WTC11 (cell line): Measurements from ENCODE around the gene RMRP. TPM values are rescaled to one million over a fixed set of nuclear protein-coding genes. Genes with fewer than 3 reads are reported as not detected.

Experiments used
- ATAC-seq: fragments of 200-7000 bp; cut with Tn5 transposase; 2 replicates; pipeline ENCODE4 v1.10.0; 2021; ENCODE audit warnings: mild to moderate bottlenecking, moderate library complexity
- CTCF ChIA-PET: fragments of 300-600 bp; sonication (Branson Sonifier 250); formaldehyde crosslinking; loops from one replicate; lab custom pipeline; 2021; ENCODE audit warnings: antibody characterized with exemption; lab: Charles Lee
- POLR2A ChIA-PET: fragments of 350-600 bp; sonication (Branson Sonifier 250); formaldehyde crosslinking; loops from one replicate; lab custom pipeline; 2021; ENCODE audit warnings: antibody characterized with exemption; lab: Charles Lee
- DNase-seq: peaks from one replicate; pipeline ENCODE4 v3.0.0; 2021; ENCODE audit warnings: low spot score
- H3K27ac Mint-ChIP-seq: 2 replicates; pipeline ENCODE4 v1.8.0; 2021; ENCODE audit warnings: mixed read lengths
- H3K27me3 Mint-ChIP-seq: 2 replicates; pipeline ENCODE4 v1.8.0; 2021; ENCODE audit warnings: low read depth, mild to moderate bottlenecking, moderate library complexity, mixed read lengths
- H3K36me3 Mint-ChIP-seq: 2 replicates; pipeline ENCODE4 v1.8.0; 2021; ENCODE audit warnings: mixed read lengths
- H3K4me1 Mint-ChIP-seq: 2 replicates; pipeline ENCODE4 v1.8.0; 2022; ENCODE audit warnings: mixed read lengths
- H3K4me3 Mint-ChIP-seq: 2 replicates; pipeline ENCODE4 v1.8.0; 2021; ENCODE audit warnings: mild to moderate bottlenecking, moderate library complexity, mixed read lengths
- H3K9me3 Mint-ChIP-seq: 2 replicates; pipeline ENCODE4 v1.8.0; 2021; ENCODE audit warnings: mixed read lengths
- ETV6 ChIP-seq: sonication (generic); formaldehyde crosslinking; IDR thresholded peaks from 2 replicates; pipeline ENCODE4 v1.8.1; 2022; ENCODE audit warnings: mild to moderate bottlenecking, missing genetic modification reagents
- FOXJ3 ChIP-seq: sonication (generic); formaldehyde crosslinking; IDR thresholded peaks from 2 replicates; pipeline ENCODE4 v1.9.0; 2021; ENCODE audit warnings: missing genetic modification reagents, mild to moderate bottlenecking, borderline replicate concordance
- GRHL2 ChIP-seq: fragments of 250-450 bp; sonication (Bioruptor Pico); IDR thresholded peaks from 2 replicates; pipeline ENCODE4 v1.8.0; 2022; ENCODE audit warnings: mild to moderate bottlenecking, moderate library complexity; ENCODE audit not compliant: insufficient replicate concordance, severe bottlenecking
- HMGA2 ChIP-seq: fragments of 250-450 bp; sonication (Bioruptor Pico); IDR thresholded peaks from 2 replicates; pipeline ENCODE4 v1.4.0; 2021; ENCODE audit warnings: mild to moderate bottlenecking, moderate library complexity
- JAZF1 ChIP-seq: fragments of 250-450 bp; sonication (Bioruptor Pico); IDR thresholded peaks from 2 replicates; pipeline ENCODE4 v1.9.0; 2021; ENCODE audit warnings: moderate library complexity, mild to moderate bottlenecking, inconsistent platforms
- NFYB ChIP-seq: sonication (generic); formaldehyde crosslinking; conservative IDR thresholded peaks from 2 replicates; pipeline ENCODE4 v1.8.0; 2022; ENCODE audit warnings: low read depth, missing genetic modification reagents
- NR2C2 ChIP-seq: sonication (generic); formaldehyde crosslinking; IDR thresholded peaks from 2 replicates; pipeline ENCODE4 v1.8.0; 2022; ENCODE audit warnings: mild to moderate bottlenecking, missing genetic modification reagents
- PRRX2 ChIP-seq: fragments of 250-450 bp; sonication (Bioruptor Pico); IDR thresholded peaks from 2 replicates; pipeline ENCODE4 v1.8.0; 2021; ENCODE audit warnings: mild to moderate bottlenecking
- RORB ChIP-seq: fragments of 250-450 bp; sonication (Bioruptor Pico); IDR thresholded peaks from 2 replicates; pipeline ENCODE4 v1.9.0; 2021; ENCODE audit warnings: mild to moderate bottlenecking
- TCF7 ChIP-seq: sonication (generic); formaldehyde crosslinking; IDR thresholded peaks from 2 replicates; pipeline ENCODE4 v1.8.0; 2022; ENCODE audit warnings: mild to moderate bottlenecking, low read depth, missing genetic modification reagents, moderate library complexity
- TP53 ChIP-seq: sonication (generic); formaldehyde crosslinking; IDR thresholded peaks from 2 replicates; pipeline ENCODE4 v1.8.1; 2023; ENCODE audit warnings: mild to moderate bottlenecking, missing genetic modification reagents
- ZNF423 ChIP-seq: fragments of 250-450 bp; sonication (Bioruptor Pico); IDR thresholded peaks from 2 replicates; pipeline ENCODE4 v2.1.2; 2022; ENCODE audit warnings: mild to moderate bottlenecking, moderate library complexity
- total RNA-seq: library from RNA; stranded (reverse); gene quantifications from 3 replicates; pipeline ENCODE4 v1.2.3, GENCODE V29; 2021
- TF ChIP-seq, protein P1 (sequence below): sonication (generic); formaldehyde crosslinking; IDR thresholded peaks from 2 replicates; pipeline ENCODE4 v1.8.0; 2022; ENCODE audit warnings: mild to moderate bottlenecking, missing genetic modification reagents
- TF ChIP-seq, protein P2 (sequence below): sonication (generic); formaldehyde crosslinking; IDR thresholded peaks from 2 replicates; pipeline ENCODE4 v1.8.0; 2022; ENCODE audit warnings: mild to moderate bottlenecking, missing genetic modification reagents
- TF ChIP-seq, protein P3 (sequence below): fragments of 200-600 bp; IDR thresholded peaks from 2 replicates; pipeline ENCODE4 v1.8.0; 2022; ENCODE audit warnings: antibody characterized with exemption
- TF ChIP-seq, protein P4 (sequence below): sonication (generic); formaldehyde crosslinking; IDR thresholded peaks from 2 replicates; pipeline ENCODE4 v1.8.1; 2023; ENCODE audit warnings: mild to moderate bottlenecking, missing genetic modification reagents, moderate library complexity
- TF ChIP-seq, protein P5 (sequence below): sonication (generic); formaldehyde crosslinking; IDR thresholded peaks from 2 replicates; pipeline ENCODE4 v1.8.1; 2023; ENCODE audit warnings: mild to moderate bottlenecking, missing genetic modification reagents
- TF ChIP-seq, protein P6 (sequence below): sonication (generic); formaldehyde crosslinking; IDR thresholded peaks from 2 replicates; pipeline ENCODE4 v1.8.1; 2022; ENCODE audit warnings: mild to moderate bottlenecking, moderate library complexity, missing genetic modification reagents
- TF ChIP-seq, protein P7 (sequence below): sonication (generic); formaldehyde crosslinking; IDR thresholded peaks from 2 replicates; pipeline ENCODE4 v1.8.0; 2023; ENCODE audit warnings: mild to moderate bottlenecking, missing genetic modification reagents

The RMRP gene
- total RNA-seq, 1 experiment from 2014 or later = 25,958 TPM

DNA sequence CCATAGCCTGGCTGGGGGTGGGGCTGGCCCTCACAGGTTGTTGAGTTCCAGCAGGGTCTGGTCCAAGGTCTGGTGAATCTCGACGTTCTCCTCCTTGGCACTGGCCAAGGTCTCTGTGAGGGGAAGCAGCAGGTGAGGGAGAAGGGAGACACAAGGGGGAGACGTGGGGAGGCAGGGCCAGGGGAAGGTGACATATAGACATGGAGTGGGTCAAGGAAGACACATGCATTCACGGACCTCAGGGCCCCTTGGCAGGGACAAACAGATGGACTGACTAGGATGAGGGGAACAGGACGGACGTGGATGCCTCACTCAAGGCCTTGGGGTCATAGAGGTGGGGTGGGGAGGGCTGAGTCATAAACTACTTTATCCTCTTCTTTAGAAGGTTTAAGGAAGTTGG, 24.2 kb upstream of the RMRP start:
- POLR2A ChIA-PET = no interaction called here
- no peak for ATAC-seq

More for the DNA sequence above, 24.2 kb upstream of the RMRP start:
- TF ChIP-seq, protein P1, sequence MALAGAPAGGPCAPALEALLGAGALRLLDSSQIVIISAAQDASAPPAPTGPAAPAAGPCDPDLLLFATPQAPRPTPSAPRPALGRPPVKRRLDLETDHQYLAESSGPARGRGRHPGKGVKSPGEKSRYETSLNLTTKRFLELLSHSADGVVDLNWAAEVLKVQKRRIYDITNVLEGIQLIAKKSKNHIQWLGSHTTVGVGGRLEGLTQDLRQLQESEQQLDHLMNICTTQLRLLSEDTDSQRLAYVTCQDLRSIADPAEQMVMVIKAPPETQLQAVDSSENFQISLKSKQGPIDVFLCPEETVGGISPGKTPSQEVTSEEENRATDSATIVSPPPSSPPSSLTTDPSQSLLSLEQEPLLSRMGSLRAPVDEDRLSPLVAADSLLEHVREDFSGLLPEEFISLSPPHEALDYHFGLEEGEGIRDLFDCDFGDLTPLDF = no peak
- TF ChIP-seq, protein P2, sequence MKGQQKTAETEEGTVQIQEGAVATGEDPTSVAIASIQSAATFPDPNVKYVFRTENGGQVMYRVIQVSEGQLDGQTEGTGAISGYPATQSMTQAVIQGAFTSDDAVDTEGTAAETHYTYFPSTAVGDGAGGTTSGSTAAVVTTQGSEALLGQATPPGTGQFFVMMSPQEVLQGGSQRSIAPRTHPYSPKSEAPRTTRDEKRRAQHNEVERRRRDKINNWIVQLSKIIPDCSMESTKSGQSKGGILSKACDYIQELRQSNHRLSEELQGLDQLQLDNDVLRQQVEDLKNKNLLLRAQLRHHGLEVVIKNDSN (CRISPR knock-in tag) = no peak
- no peak for TF ChIP-seq TCF7 (CRISPR knock-in tag)
- no peak for TF ChIP-seq NFYB (CRISPR knock-in tag)
- no peak for TF ChIP-seq ZNF423 (CRISPR knock-in tag)
- no peak for TF ChIP-seq RORB (CRISPR knock-in tag)
- no peak for TF ChIP-seq PRRX2 (CRISPR knock-in tag)
- TF ChIP-seq, protein P3, sequence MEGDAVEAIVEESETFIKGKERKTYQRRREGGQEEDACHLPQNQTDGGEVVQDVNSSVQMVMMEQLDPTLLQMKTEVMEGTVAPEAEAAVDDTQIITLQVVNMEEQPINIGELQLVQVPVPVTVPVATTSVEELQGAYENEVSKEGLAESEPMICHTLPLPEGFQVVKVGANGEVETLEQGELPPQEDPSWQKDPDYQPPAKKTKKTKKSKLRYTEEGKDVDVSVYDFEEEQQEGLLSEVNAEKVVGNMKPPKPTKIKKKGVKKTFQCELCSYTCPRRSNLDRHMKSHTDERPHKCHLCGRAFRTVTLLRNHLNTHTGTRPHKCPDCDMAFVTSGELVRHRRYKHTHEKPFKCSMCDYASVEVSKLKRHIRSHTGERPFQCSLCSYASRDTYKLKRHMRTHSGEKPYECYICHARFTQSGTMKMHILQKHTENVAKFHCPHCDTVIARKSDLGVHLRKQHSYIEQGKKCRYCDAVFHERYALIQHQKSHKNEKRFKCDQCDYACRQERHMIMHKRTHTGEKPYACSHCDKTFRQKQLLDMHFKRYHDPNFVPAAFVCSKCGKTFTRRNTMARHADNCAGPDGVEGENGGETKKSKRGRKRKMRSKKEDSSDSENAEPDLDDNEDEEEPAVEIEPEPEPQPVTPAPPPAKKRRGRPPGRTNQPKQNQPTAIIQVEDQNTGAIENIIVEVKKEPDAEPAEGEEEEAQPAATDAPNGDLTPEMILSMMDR = no peak
- no peak for TF ChIP-seq ETV6 (CRISPR knock-in tag)
- TF ChIP-seq FOXJ3 = no peak
- TF ChIP-seq HMGA2 = no peak
- TF ChIP-seq, protein P4, sequence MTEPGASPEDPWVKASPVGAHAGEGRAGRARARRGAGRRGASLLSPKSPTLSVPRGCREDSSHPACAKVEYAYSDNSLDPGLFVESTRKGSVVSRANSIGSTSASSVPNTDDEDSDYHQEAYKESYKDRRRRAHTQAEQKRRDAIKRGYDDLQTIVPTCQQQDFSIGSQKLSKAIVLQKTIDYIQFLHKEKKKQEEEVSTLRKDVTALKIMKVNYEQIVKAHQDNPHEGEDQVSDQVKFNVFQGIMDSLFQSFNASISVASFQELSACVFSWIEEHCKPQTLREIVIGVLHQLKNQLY (CRISPR knock-in tag) = no peak
- TF ChIP-seq, protein P5, sequence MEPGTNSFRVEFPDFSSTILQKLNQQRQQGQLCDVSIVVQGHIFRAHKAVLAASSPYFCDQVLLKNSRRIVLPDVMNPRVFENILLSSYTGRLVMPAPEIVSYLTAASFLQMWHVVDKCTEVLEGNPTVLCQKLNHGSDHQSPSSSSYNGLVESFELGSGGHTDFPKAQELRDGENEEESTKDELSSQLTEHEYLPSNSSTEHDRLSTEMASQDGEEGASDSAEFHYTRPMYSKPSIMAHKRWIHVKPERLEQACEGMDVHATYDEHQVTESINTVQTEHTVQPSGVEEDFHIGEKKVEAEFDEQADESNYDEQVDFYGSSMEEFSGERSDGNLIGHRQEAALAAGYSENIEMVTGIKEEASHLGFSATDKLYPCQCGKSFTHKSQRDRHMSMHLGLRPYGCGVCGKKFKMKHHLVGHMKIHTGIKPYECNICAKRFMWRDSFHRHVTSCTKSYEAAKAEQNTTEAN (CRISPR knock-in tag) = no peak
- no peak for TF ChIP-seq TP53 (CRISPR knock-in tag)
- TF ChIP-seq, protein P6, sequence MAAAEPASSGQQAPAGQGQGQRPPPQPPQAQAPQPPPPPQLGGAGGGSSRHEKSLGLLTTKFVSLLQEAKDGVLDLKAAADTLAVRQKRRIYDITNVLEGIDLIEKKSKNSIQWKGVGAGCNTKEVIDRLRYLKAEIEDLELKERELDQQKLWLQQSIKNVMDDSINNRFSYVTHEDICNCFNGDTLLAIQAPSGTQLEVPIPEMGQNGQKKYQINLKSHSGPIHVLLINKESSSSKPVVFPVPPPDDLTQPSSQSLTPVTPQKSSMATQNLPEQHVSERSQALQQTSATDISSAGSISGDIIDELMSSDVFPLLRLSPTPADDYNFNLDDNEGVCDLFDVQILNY (CRISPR knock-in tag) = no peak
- TF ChIP-seq NR2C2 (CRISPR knock-in tag) = no peak
- TF ChIP-seq, protein P7, sequence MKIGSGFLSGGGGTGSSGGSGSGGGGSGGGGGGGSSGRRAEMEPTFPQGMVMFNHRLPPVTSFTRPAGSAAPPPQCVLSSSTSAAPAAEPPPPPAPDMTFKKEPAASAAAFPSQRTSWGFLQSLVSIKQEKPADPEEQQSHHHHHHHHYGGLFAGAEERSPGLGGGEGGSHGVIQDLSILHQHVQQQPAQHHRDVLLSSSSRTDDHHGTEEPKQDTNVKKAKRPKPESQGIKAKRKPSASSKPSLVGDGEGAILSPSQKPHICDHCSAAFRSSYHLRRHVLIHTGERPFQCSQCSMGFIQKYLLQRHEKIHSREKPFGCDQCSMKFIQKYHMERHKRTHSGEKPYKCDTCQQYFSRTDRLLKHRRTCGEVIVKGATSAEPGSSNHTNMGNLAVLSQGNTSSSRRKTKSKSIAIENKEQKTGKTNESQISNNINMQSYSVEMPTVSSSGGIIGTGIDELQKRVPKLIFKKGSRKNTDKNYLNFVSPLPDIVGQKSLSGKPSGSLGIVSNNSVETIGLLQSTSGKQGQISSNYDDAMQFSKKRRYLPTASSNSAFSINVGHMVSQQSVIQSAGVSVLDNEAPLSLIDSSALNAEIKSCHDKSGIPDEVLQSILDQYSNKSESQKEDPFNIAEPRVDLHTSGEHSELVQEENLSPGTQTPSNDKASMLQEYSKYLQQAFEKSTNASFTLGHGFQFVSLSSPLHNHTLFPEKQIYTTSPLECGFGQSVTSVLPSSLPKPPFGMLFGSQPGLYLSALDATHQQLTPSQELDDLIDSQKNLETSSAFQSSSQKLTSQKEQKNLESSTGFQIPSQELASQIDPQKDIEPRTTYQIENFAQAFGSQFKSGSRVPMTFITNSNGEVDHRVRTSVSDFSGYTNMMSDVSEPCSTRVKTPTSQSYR = no peak
- no peak for TF ChIP-seq GRHL2 (CRISPR knock-in tag)
- no peak for TF ChIP-seq JAZF1 (CRISPR knock-in tag)
- Mint-ChIP-seq H3K4me3 (no peak overlapping the region), H3K27ac (peak overlapping the region; percentile 70), H3K27me3 (peaks cover under 1% of the 10 kb centered on the region), H3K9me3 (no peaks in the 10 kb centered on the region), H3K4me1 (peaks cover 10% of the 10 kb centered on the region), H3K36me3 (peaks cover 38% of the 10 kb centered on the region)
- no peak for DNase-seq
- CTCF ChIA-PET = interaction anchor here (0.6 kb wide), 1 partner anchor 488 kb away, joined by 3 read pairs; no protein-coding TSS in a partner anchor
